Gastrocnemius medialis (tissue), 4 donors: ENCODE results near the gene DNM3. TPM values are rescaled to one million over a fixed set of nuclear protein-coding genes. Genes with fewer than 3 reads are reported as not detected.

Source experiments
- ATAC-seq, 2 donors: fragments of 150-250 bp; one replicate each; pipeline ENCODE4 v1.9.1; 2016
- DNase-seq, 2 donors: peaks; one replicate each; pipeline ENCODE4 v3.0.0-alpha.2; 2019
- H3K27ac ChIP-seq, 4 donors: fragments of 200-600 bp; sonication (generic); 1 replicate in 1 of 4; 2 replicates in 3 of 4; pipeline ENCODE4 v1.5.1; 2016 to 2018; ENCODE audit warnings: mild to moderate bottlenecking in 2 of 4, moderate library complexity in 1 of 4
- H3K27me3 ChIP-seq, 3 donors: fragments of 200-600 bp; sonication (generic) in 2 of 3; 1 replicate in 1 of 3; 2 replicates in 2 of 3; pipeline versions ENCODE4 v1.5.1 to v1.6.0; 2016 to 2019; ENCODE audit warnings: mild to moderate bottlenecking in 1 of 3, moderate library complexity in 1 of 3
- H3K36me3 ChIP-seq, 2 donors: fragments of 200-600 bp; sonication (generic) in 1 of 2; one replicate each; pipeline ENCODE4 v1.5.1; 2017 to 2018
- H3K4me1 ChIP-seq, 2 donors: fragments of 200-600 bp; sonication (generic) in 1 of 2; one replicate each; pipeline ENCODE4 v1.5.1; 2016 to 2017; ENCODE audit warnings: mild to moderate bottlenecking in 2 of 2
- H3K4me3 ChIP-seq, 4 donors: fragments of 200-600 bp; sonication (generic) in 3 of 4; 1 replicate in 1 of 4; 2 replicates in 3 of 4; pipeline ENCODE4 v1.5.1; 2016 to 2019; ENCODE audit warnings: mild to moderate bottlenecking in 2 of 4
- H3K9me3 ChIP-seq, 3 donors: fragments of 200-600 bp; sonication (generic) in 2 of 3; 1 replicate in 1 of 3; 2 replicates in 2 of 3; pipeline ENCODE4 v1.5.1; 2016 to 2019
- POLR2A ChIP-seq, 2 donors: fragments of 450-650 bp; IDR thresholded peaks; one replicate each; pipeline ENCODE4 v1.6.1; 2017; ENCODE audit warnings: antibody characterized with exemption in 2 of 2, mild to moderate bottlenecking in 2 of 2, moderate library complexity in 2 of 2
- in situ Hi-C, 4 donors: fragments of 200-750 bp; cut with MboI; loops; one replicate each; pipeline versions ENCODE4 v1.15.0 to v1.8.0; 2017; ENCODE audit warnings: low sequenced_read_pairs in 4 of 4
- intact Hi-C: fragments of 100-400 bp; cut with DNase I; formaldehyde crosslinking; loops from one replicate; pipeline ENCODE4 v1.15.1; 2023; ENCODE audit warnings: low total_unique reads
- total RNA-seq, 4 donors: library from RNA; depleted of rRNA; stranded (reverse); fragments of >200 nt; gene quantifications; one replicate each; pipeline versions ENCODE4 v1.1.0 to v1.2.3, GENCODE V29; 2016
- TF ChIP-seq, protein P1 (sequence below), 5 experiments: fragments of 450-650 bp in 3 of 5; fragments of 200-600 bp in 2 of 5; sonication (generic) in 2 of 5; IDR thresholded peaks in 4 of 5; conservative IDR thresholded peaks in 1 of 5; 1 replicate in 4 of 5; 2 replicates in 1 of 5; pipeline ENCODE4 v1.5.1; 2016 to 2019; ENCODE audit warnings: antibody characterized with exemption in 5 of 5, mild to moderate bottlenecking in 3 of 5, moderate library complexity in 3 of 5

DNM3 gene
- total RNA-seq, 4 donors from 2014 or later = 0.35 to 1.6 (median 1.1) TPM

DNA sequence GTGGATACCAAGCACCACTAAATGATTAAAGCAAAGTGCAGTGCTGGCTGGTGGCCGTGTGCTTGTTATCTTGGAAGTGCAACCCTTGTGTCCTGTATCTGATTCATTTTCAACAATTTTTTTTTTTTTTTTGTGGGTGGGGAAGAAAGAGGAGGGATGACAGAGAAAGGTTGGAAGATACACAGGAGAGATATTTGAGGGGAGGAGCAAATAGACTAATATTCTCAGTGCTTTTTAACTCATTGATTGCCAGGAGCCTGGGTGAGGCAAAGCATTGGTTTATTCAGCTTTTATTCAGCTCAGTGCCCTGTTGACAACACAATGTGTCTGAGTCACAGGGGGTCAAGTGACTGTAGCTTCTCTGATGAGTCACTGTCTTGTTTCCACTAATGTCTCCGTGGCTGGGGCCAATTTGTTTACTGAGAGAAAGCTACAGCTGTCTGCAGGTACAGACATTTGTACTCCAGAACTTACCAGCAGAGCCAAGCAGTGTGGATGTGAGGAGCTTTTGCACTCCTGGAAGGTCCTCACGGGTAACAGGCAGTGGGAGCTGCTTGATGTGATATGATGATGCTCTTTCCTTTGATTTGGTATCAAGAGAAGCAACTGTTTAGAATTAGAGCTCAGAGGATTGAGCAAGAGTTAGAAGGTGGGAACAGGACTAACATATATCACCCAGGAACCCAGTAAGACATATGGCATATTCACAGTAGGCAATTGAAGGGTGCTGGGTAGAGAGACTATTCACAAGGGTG is 23.6 kb upstream of the DNM3 start:
- peak; percentile 95 to 99 for ATAC-seq
- in situ Hi-C loops = loop anchor here in 1 of 4 donors (25.0 kb wide), 1 partner anchor 620 kb away; the partner anchor contains the start of gene PIGC
- intact Hi-C loops = no loop called here

DNA sequence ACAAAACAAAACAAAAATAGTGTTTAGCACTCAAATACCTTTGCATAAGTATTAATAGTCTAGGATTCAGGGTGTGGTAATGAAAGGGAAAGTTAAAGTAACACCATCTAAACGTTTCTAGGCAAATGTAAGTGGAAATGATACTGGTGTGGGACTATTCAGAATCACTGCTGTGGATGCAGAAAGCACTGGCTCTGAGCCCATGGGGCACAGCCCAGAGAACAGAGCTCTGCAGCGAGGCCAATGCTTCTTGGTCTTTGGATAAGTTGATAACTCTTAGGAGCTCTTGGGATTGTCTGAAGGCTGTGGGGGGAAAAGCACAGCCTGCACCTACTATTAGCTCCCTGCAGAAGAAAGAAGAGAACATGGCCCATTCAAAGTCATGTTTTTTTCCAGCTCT is 21.4 kb upstream of the DNM3 start:
- H3K27ac ChIP-seq = no peak overlapping the region
- no peaks in the 10 kb centered on the region for H3K36me3 ChIP-seq
- intact Hi-C loops = no loop called here
- TF ChIP-seq, protein P1, sequence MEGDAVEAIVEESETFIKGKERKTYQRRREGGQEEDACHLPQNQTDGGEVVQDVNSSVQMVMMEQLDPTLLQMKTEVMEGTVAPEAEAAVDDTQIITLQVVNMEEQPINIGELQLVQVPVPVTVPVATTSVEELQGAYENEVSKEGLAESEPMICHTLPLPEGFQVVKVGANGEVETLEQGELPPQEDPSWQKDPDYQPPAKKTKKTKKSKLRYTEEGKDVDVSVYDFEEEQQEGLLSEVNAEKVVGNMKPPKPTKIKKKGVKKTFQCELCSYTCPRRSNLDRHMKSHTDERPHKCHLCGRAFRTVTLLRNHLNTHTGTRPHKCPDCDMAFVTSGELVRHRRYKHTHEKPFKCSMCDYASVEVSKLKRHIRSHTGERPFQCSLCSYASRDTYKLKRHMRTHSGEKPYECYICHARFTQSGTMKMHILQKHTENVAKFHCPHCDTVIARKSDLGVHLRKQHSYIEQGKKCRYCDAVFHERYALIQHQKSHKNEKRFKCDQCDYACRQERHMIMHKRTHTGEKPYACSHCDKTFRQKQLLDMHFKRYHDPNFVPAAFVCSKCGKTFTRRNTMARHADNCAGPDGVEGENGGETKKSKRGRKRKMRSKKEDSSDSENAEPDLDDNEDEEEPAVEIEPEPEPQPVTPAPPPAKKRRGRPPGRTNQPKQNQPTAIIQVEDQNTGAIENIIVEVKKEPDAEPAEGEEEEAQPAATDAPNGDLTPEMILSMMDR (IDR thresholded peaks at IDR 0.05 in 4 of 5, conservative IDR thresholded peaks at IDR 0.05 in 1 of 5) = no peak
- TF ChIP-seq POLR2A (IDR thresholded peaks at IDR 0.05) = no peak
- no peaks in the 10 kb centered on the region for H3K27me3 ChIP-seq
- no peaks in the 10 kb centered on the region for H3K4me1 ChIP-seq
- H3K4me3 ChIP-seq = no peak overlapping the region
- in situ Hi-C loops = loop anchor here in 1 of 4 donors (25.0 kb wide), 1 partner anchor 617 kb away; the partner anchor contains the start of gene PIGC
- no peak for DNase-seq
- H3K9me3 ChIP-seq = no peaks in the 10 kb centered on the region
- no peak for ATAC-seq

More for the DNA sequence above, 23.6 kb upstream of the DNM3 start:
- H3K9me3 ChIP-seq = no peaks in the 10 kb centered on the region
- peak; percentile 50 to 67 for DNase-seq
- no peaks in the 10 kb centered on the region for H3K4me1 ChIP-seq
- no peak overlapping the region for H3K4me3 ChIP-seq
- H3K27ac ChIP-seq = peak overlapping the region; percentile 45 to 72 (median 65)
- TF ChIP-seq, protein P1 (IDR thresholded peaks at IDR 0.05 in 4 of 5, conservative IDR thresholded peaks at IDR 0.05 in 1 of 5) = no peak
- TF ChIP-seq POLR2A (IDR thresholded peaks at IDR 0.05) = no peak
- H3K27me3 ChIP-seq = no peaks in the 10 kb centered on the region
- no peaks in the 10 kb centered on the region for H3K36me3 ChIP-seq

DNA sequence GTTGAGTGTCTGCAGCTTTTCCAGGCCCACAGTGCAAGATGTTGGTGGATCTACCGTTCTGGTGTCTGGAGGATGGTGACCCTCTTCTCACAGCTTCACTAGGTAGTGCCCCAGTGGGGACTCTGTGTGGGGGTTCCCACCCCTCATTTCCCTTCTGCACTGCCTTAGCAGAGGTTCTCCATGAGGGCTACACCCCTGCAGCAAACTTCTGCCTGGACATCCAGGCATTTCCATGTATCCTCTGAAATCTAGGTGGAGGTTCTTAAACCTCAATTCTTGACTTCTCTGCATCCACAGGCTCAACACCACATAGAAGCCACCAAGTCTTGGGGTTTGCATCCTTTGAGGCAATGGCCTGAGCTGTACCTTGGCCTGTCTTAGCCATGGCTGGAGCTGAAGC is 14.3 kb upstream of the DNM3 start:
- intact Hi-C loops = no loop called here
- no peak overlapping the region for H3K4me3 ChIP-seq
- no peaks in the 10 kb centered on the region for H3K9me3 ChIP-seq
- in situ Hi-C loops = loop anchor here in 1 of 4 donors (25.0 kb wide), 1 partner anchor 610 kb away; the partner anchor contains the start of gene PIGC
- no peaks in the 10 kb centered on the region for H3K36me3 ChIP-seq
- no peak for DNase-seq
- no peak overlapping the region for H3K27ac ChIP-seq
- TF ChIP-seq POLR2A (IDR thresholded peaks at IDR 0.05) = no peak
- TF ChIP-seq, protein P1 (IDR thresholded peaks at IDR 0.05 in 4 of 5, conservative IDR thresholded peaks at IDR 0.05 in 1 of 5) = no peak
- no peak for ATAC-seq
- no peaks in the 10 kb centered on the region for H3K27me3 ChIP-seq
- no peaks in the 10 kb centered on the region for H3K4me1 ChIP-seq

DNA sequence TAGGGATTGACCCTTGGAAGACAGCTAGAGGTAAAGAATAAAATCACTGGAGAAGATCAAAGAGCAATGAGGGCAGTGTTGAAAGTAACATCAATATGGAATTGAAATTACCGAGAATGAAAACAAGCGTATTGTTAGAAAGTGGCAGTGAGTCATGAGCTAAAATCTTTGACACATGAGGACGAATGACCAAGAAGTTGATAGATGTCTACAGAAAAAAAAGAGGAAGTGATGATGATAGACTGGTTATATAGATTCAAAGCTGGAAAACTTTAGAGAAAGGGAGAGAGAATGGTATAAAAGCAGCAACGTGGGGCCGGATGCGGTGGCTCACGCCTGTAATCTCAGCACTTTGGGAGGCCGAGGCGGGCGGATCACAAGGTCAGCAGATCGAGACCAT is 12.5 kb upstream of the DNM3 start:
- no peaks in the 10 kb centered on the region for H3K4me1 ChIP-seq
- no peaks in the 10 kb centered on the region for H3K27me3 ChIP-seq
- H3K9me3 ChIP-seq = no peaks in the 10 kb centered on the region
- TF ChIP-seq POLR2A (IDR thresholded peaks at IDR 0.05) = no peak
- TF ChIP-seq, protein P1 (IDR thresholded peaks at IDR 0.05 in 4 of 5, conservative IDR thresholded peaks at IDR 0.05 in 1 of 5) = no peak
- H3K4me3 ChIP-seq = no peak overlapping the region
- in situ Hi-C loops = loop anchor here in 1 of 4 donors (25.0 kb wide), 1 partner anchor 609 kb away; the partner anchor contains the start of gene PIGC
- H3K27ac ChIP-seq = no peak overlapping the region
- DNase-seq (no peak), ATAC-seq (no peak)
- no peaks in the 10 kb centered on the region for H3K36me3 ChIP-seq
- intact Hi-C loops = no loop called here
